ENCODE data around the gene KIAA1755. TPM values are rescaled to one million over a fixed set of nuclear protein-coding genes. Genes with fewer than 3 reads are reported as not detected.

Gene KIAA1755
- total RNA-seq, 1 experiment from 2014 or later, result 0.17 TPM

- H3K9me3 ChIP-seq (ENCODE audit: control insufficient read depth, low read depth, low read length), result peaks cover 6% of the 10 kb centered on the region
- no peak overlapping the region; the same call in 1 of the 2 replicates for H3K14ac ChIP-seq (ENCODE audit: insufficient read depth, low read length)
- H3K79me2 ChIP-seq (ENCODE audit: insufficient read depth, low read length), result no peaks in the 10 kb centered on the region
- peaks cover 2 to 19% (median 9%) of the 10 kb centered on the region in 3 experiments; a peak in 6 of 7 replicates for H3K36me3 Mint-ChIP-seq (ENCODE audit: insufficient read depth in 1 of 3, low read depth in 3 of 3)
- H2BK15ac ChIP-seq (ENCODE audit: low read depth, low read length), result no peak overlapping the region
- H3K9me3 Mint-ChIP-seq, result peaks cover 32 to 37% of the 10 kb centered on the region in 2 experiments
- no peak for DNase-seq
- H3K4me2 ChIP-seq (ENCODE audit: insufficient read depth, insufficient read length, low read length), result no peak overlapping the region
- WGBS (ENCODE audit: extremely low coverage, insufficient read length, low lambda C conversion rate), result no CpG with 5 or more reads among the region's 14 CpGs
- peak overlapping the region in 2 of 3 experiments; percentile 61 to 94; a peak in 4 of 7 replicates for H3K27ac Mint-ChIP-seq
- no peak overlapping the region for H2BK12ac ChIP-seq (ENCODE audit: insufficient read length, low read depth, low read length)
- H3K27me3 Mint-ChIP-seq (ENCODE audit: low read depth), result peaks cover 7% of the 10 kb centered on the region
- no peak overlapping the region for H3K4ac ChIP-seq (ENCODE audit: low read depth, low read length)
- no peak overlapping the region for H2AFZ ChIP-seq (ENCODE audit: low read length)
- TF ChIP-seq, protein P1, sequence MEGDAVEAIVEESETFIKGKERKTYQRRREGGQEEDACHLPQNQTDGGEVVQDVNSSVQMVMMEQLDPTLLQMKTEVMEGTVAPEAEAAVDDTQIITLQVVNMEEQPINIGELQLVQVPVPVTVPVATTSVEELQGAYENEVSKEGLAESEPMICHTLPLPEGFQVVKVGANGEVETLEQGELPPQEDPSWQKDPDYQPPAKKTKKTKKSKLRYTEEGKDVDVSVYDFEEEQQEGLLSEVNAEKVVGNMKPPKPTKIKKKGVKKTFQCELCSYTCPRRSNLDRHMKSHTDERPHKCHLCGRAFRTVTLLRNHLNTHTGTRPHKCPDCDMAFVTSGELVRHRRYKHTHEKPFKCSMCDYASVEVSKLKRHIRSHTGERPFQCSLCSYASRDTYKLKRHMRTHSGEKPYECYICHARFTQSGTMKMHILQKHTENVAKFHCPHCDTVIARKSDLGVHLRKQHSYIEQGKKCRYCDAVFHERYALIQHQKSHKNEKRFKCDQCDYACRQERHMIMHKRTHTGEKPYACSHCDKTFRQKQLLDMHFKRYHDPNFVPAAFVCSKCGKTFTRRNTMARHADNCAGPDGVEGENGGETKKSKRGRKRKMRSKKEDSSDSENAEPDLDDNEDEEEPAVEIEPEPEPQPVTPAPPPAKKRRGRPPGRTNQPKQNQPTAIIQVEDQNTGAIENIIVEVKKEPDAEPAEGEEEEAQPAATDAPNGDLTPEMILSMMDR (conservative IDR thresholded peaks at IDR 0.05), result no peak
- no peak overlapping the region for H3T11ph ChIP-seq (ENCODE audit: low read length)
- H3K9ac ChIP-seq (ENCODE audit: extremely low read depth, insufficient read length, low read length), result no peak overlapping the region
- peaks cover 4 to 23% of the 10 kb centered on the region in 2 experiments for H3K4me1 Mint-ChIP-seq
- H3K4me3 Mint-ChIP-seq, result peak overlapping the region in 1 of 2 experiments; percentile 14; a peak in 1 of 5 replicates
- no peaks in the 10 kb centered on the region for H3K4me1 ChIP-seq (ENCODE audit: insufficient read depth, low read length)
- no peak overlapping the region for H4K8ac ChIP-seq (replicated peaks; ENCODE audit: insufficient read length, low read depth, low read length)
- H3K79me1 ChIP-seq (ENCODE audit: insufficient read depth, low read depth, low read length, poor library complexity, severe bottlenecking), result no peaks in the 10 kb centered on the region
- no peak overlapping the region for H3K56ac ChIP-seq (ENCODE audit: insufficient read length, low read depth, low read length)
- H3K27ac ChIP-seq (ENCODE audit: insufficient read length, low read depth, low read length), result no peak overlapping the region
- H3K18ac ChIP-seq (ENCODE audit: insufficient read length, low read depth, low read length), result no peak overlapping the region
- H3K27me3 ChIP-seq (ENCODE audit: insufficient read depth, low read length), result no peaks in the 10 kb centered on the region; the same call in 1 of the 2 replicates
- no peak overlapping the region for H3K23ac ChIP-seq (ENCODE audit: insufficient read length, low read depth, low read length)
- no peaks in the 10 kb centered on the region for H3K23me2 ChIP-seq (ENCODE audit: insufficient read length, low read depth, low read length, poor library complexity, severe bottlenecking)
- no peak overlapping the region for H2BK20ac ChIP-seq (ENCODE audit: low read depth, low read length, poor library complexity, severe bottlenecking)
- H4K91ac ChIP-seq (ENCODE audit: insufficient read length, low read depth, low read length), result no peak overlapping the region
- no peak overlapping the region for H2AK5ac ChIP-seq (ENCODE audit: insufficient read length, low read length)
- H4K20me1 ChIP-seq (ENCODE audit: control insufficient read depth, insufficient read depth, insufficient read length), result no peaks in the 10 kb centered on the region
- no peak overlapping the region for H4K5ac ChIP-seq (ENCODE audit: insufficient read length, low read depth, low read length)
- no peak overlapping the region for H2BK120ac ChIP-seq (ENCODE audit: low read depth, low read length, poor library complexity, severe bottlenecking)
- no peak overlapping the region for H2BK5ac ChIP-seq (ENCODE audit: insufficient read length, low read length)
These were observed 14.0 kb downstream of the KIAA1755 start for GRCh38 chr20:38246357-38247165.

Data from H9 (cell line).